ENCODE data around the gene HTR5A.

Gene HTR5A

DNA sequence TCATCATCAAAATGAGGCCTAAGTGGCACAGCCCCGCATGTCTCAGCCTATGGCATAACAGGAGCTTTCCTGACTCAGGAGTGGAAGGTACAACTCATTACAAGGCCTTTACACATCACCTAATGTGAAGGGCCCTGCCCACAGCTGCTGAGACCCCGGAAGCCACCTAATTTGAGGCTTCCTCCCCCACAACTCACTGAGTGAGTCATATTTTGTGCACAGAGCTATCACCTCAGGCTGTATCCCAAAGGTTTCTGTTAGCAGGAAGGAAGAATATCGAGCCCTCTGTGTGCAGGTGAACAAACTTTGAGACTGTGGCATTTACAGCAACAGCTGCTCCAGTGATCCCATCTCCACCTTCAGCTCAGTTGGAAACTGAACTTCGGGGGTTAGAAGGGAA, 20.6 kb downstream of the HTR5A start (continued):
- TF ChIP-seq ZC3H10 (CRISPR knock-in tag; IDR thresholded peaks at IDR 0.05) = no peak

DNA sequence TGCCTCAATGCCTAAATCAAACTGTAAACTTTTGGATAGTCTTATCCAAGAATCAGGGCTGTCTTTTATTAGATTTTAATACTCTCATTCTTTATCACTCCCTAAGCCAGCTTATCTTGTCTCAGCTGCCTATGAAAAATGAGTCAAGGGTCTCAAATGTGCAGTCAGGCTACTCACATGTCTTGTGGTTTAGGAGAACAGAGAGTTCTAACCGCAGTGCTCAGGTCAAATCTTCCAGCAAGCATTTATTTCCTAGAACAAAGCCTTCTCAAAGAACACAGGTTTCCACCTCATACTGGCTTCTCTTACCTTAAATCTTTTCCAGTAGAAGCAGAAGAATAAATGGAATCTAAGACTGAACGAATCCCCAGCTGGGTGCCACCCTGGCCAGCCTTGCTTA, 23.5 kb downstream of the HTR5A start:
- TF ChIP-seq ARNTL (CRISPR knock-in tag; IDR thresholded peaks at IDR 0.05; ENCODE audit: borderline replicate concordance, low read depth) (no peak), OSR1 (CRISPR knock-in tag; IDR thresholded peaks at IDR 0.05) (no peak), ISL1 (CRISPR knock-in tag; IDR thresholded peaks at IDR 0.05) (no peak), ZC3H10 (CRISPR knock-in tag; IDR thresholded peaks at IDR 0.05) (no peak), ZFP30 (CRISPR knock-in tag; IDR thresholded peaks at IDR 0.05) (no peak), SNAI2 (CRISPR knock-in tag; IDR thresholded peaks at IDR 0.05) (no peak), PPARA (CRISPR knock-in tag; IDR thresholded peaks at IDR 0.05; ENCODE audit: borderline replicate concordance) (no peak), ZNF70 (CRISPR knock-in tag; IDR thresholded peaks at IDR 0.05) (no peak), GLIS3 (CRISPR knock-in tag; IDR thresholded peaks at IDR 0.05) (no peak), TOX (CRISPR knock-in tag; IDR thresholded peaks at IDR 0.05; ENCODE audit: borderline replicate concordance) (no peak), ZNF565 (CRISPR knock-in tag; conservative IDR thresholded peaks at IDR 0.05; ENCODE audit: low read depth) (no peak), ESRRG (CRISPR knock-in tag; IDR thresholded peaks at IDR 0.05) (no peak), RARB (CRISPR knock-in tag; IDR thresholded peaks at IDR 0.05) (no peak), BACH2 (CRISPR knock-in tag; IDR thresholded peaks at IDR 0.05; ENCODE audit: borderline replicate concordance) (no peak), ZFP3 (CRISPR knock-in tag; IDR thresholded peaks at IDR 0.05) (no peak), TCF4 (CRISPR knock-in tag; IDR thresholded peaks at IDR 0.05; ENCODE audit: borderline replicate concordance) (no peak), CSDC2 (CRISPR knock-in tag; IDR thresholded peaks at IDR 0.05) (no peak)
- TF ChIP-seq, protein P1, sequence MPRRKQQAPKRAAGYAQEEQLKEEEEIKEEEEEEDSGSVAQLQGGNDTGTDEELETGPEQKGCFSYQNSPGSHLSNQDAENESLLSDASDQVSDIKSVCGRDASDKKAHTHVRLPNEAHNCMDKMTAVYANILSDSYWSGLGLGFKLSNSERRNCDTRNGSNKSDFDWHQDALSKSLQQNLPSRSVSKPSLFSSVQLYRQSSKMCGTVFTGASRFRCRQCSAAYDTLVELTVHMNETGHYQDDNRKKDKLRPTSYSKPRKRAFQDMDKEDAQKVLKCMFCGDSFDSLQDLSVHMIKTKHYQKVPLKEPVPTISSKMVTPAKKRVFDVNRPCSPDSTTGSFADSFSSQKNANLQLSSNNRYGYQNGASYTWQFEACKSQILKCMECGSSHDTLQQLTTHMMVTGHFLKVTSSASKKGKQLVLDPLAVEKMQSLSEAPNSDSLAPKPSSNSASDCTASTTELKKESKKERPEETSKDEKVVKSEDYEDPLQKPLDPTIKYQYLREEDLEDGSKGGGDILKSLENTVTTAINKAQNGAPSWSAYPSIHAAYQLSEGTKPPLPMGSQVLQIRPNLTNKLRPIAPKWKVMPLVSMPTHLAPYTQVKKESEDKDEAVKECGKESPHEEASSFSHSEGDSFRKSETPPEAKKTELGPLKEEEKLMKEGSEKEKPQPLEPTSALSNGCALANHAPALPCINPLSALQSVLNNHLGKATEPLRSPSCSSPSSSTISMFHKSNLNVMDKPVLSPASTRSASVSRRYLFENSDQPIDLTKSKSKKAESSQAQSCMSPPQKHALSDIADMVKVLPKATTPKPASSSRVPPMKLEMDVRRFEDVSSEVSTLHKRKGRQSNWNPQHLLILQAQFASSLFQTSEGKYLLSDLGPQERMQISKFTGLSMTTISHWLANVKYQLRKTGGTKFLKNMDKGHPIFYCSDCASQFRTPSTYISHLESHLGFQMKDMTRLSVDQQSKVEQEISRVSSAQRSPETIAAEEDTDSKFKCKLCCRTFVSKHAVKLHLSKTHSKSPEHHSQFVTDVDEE (CRISPR knock-in tag; IDR thresholded peaks at IDR 0.05) = no peak
- TF ChIP-seq, protein P2, sequence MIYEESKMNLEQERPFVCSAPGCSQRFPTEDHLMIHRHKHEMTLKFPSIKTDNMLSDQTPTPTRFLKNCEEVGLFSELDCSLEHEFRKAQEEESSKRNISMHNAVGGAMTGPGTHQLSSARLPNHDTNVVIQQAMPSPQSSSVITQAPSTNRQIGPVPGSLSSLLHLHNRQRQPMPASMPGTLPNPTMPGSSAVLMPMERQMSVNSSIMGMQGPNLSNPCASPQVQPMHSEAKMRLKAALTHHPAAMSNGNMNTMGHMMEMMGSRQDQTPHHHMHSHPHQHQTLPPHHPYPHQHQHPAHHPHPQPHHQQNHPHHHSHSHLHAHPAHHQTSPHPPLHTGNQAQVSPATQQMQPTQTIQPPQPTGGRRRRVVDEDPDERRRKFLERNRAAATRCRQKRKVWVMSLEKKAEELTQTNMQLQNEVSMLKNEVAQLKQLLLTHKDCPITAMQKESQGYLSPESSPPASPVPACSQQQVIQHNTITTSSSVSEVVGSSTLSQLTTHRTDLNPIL (CRISPR knock-in tag; IDR thresholded peaks at IDR 0.05; ENCODE audit: low read depth) = no peak
- TF ChIP-seq, protein P3, sequence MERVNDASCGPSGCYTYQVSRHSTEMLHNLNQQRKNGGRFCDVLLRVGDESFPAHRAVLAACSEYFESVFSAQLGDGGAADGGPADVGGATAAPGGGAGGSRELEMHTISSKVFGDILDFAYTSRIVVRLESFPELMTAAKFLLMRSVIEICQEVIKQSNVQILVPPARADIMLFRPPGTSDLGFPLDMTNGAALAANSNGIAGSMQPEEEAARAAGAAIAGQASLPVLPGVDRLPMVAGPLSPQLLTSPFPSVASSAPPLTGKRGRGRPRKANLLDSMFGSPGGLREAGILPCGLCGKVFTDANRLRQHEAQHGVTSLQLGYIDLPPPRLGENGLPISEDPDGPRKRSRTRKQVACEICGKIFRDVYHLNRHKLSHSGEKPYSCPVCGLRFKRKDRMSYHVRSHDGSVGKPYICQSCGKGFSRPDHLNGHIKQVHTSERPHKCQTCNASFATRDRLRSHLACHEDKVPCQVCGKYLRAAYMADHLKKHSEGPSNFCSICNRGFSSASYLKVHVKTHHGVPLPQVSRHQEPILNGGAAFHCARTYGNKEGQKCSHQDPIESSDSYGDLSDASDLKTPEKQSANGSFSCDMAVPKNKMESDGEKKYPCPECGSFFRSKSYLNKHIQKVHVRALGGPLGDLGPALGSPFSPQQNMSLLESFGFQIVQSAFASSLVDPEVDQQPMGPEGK (CRISPR knock-in tag; IDR thresholded peaks at IDR 0.05; ENCODE audit: borderline replicate concordance) = no peak
- no peak for ATAC-seq

DNA sequence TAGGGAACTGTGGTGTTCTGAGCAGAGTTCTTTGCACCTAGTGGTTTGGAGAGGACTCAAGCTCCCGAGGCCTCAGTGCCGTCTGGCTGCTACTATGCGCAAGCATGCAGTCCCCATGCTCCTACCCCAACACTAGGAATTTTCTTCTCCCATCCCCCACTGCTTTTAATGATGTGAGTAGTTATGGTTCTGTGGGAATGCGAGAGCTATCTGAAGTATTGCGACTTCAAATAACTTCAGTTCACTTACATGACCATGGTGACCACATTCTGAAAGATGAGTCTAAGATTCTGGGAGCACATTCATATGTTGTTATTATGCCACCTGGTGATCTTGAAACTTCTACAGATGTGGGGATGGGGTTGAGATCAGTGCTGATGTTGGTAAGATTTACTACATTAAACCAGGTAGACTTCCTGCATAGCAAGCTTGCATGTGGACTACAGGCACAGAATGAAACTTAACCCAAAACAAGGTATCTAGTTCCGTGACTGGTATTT, 24.6 kb downstream of the HTR5A start:
- TF ChIP-seq, protein P2 (CRISPR knock-in tag; IDR thresholded peaks at IDR 0.05; ENCODE audit: low read depth) = no peak
- TF ChIP-seq ZNF8 (CRISPR knock-in tag; IDR thresholded peaks at IDR 0.05) (no peak), RARB (CRISPR knock-in tag; IDR thresholded peaks at IDR 0.05) (no peak), GLIS3 (CRISPR knock-in tag; IDR thresholded peaks at IDR 0.05) (no peak), TOX (CRISPR knock-in tag; IDR thresholded peaks at IDR 0.05; ENCODE audit: borderline replicate concordance) (no peak), PPARA (CRISPR knock-in tag; IDR thresholded peaks at IDR 0.05; ENCODE audit: borderline replicate concordance) (no peak), BACH2 (CRISPR knock-in tag; IDR thresholded peaks at IDR 0.05; ENCODE audit: borderline replicate concordance) (no peak), ZFP30 (CRISPR knock-in tag; IDR thresholded peaks at IDR 0.05) (no peak), ARNTL (CRISPR knock-in tag; IDR thresholded peaks at IDR 0.05; ENCODE audit: borderline replicate concordance, low read depth) (no peak), ZC3H10 (CRISPR knock-in tag; IDR thresholded peaks at IDR 0.05) (no peak), ZFP3 (CRISPR knock-in tag; IDR thresholded peaks at IDR 0.05) (no peak), OSR1 (CRISPR knock-in tag; IDR thresholded peaks at IDR 0.05) (no peak), ESRRG (CRISPR knock-in tag; IDR thresholded peaks at IDR 0.05) (no peak), ZNF70 (CRISPR knock-in tag; IDR thresholded peaks at IDR 0.05) (no peak), ISL1 (CRISPR knock-in tag; IDR thresholded peaks at IDR 0.05) (no peak), TCF4 (CRISPR knock-in tag; IDR thresholded peaks at IDR 0.05; ENCODE audit: borderline replicate concordance) (no peak)
- TF ChIP-seq, protein P4, sequence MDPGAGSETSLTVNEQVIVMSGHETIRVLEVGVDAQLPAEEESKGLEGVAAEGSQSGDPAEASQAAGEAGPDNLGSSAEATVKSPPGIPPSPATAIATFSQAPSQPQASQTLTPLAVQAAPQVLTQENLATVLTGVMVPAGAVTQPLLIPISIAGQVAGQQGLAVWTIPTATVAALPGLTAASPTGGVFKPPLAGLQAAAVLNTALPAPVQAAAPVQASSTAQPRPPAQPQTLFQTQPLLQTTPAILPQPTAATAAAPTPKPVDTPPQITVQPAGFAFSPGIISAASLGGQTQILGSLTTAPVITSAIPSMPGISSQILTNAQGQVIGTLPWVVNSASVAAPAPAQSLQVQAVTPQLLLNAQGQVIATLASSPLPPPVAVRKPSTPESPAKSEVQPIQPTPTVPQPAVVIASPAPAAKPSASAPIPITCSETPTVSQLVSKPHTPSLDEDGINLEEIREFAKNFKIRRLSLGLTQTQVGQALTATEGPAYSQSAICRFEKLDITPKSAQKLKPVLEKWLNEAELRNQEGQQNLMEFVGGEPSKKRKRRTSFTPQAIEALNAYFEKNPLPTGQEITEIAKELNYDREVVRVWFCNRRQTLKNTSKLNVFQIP (CRISPR knock-in tag; IDR thresholded peaks at IDR 0.05; ENCODE audit: borderline replicate concordance, low read depth) = no peak
- TF ChIP-seq, protein P3 (CRISPR knock-in tag; IDR thresholded peaks at IDR 0.05; ENCODE audit: borderline replicate concordance) = no peak
- ATAC-seq = no peak

Measured in SK-N-SH treated with all-trans-retinoic acid at 6 μM for 48 hours (cell line).